Measurements from ENCODE around the gene TBXAS1.

Gene TBXAS1

DNA sequence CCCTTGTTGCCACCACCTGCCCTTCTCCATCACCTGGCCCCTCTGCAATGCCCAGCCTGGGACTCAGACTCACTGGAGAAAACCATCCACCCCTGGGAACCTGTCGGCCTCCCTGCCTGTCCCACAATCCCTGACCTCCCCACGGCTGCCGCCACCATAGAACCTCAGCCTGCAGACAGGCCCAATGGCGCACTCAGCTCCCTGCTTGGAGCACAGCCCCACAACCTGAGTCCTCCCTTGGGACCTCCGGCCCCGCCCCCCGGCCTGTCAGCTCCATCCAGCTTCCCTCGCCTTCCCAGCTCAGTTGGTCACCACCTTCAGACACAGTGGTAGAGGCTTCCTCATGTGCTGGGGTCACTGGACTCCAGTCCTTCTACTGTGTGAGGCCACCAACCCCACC, 192.5 kb downstream of the TBXAS1 start:
- H3K4me3 ChIP-seq: no peak overlapping the region
- peaks cover 39 to 59% (median 45%) of the 10 kb centered on the region in 11 experiments for H3K36me3 ChIP-seq
- no peak for TF ChIP-seq Cebpa-rat (IDR thresholded peaks at IDR 0.05)
- no peaks in the 10 kb centered on the region for H3K4me1 ChIP-seq
- H3K9ac ChIP-seq: no peak overlapping the region
- no peaks in the 10 kb centered on the region for H3K27me3 ChIP-seq
- no peak overlapping the region for H3K4me2 ChIP-seq
- no peaks in the 10 kb centered on the region for H3K9me3 ChIP-seq (replicated peaks in 1 of 11)
- H4K20me1 ChIP-seq: peaks cover 0 to 35% (median 6%) of the 10 kb centered on the region in 11 experiments; a peak in 7 of 22 replicates
- H3K27ac ChIP-seq: no peak overlapping the region

DNA sequence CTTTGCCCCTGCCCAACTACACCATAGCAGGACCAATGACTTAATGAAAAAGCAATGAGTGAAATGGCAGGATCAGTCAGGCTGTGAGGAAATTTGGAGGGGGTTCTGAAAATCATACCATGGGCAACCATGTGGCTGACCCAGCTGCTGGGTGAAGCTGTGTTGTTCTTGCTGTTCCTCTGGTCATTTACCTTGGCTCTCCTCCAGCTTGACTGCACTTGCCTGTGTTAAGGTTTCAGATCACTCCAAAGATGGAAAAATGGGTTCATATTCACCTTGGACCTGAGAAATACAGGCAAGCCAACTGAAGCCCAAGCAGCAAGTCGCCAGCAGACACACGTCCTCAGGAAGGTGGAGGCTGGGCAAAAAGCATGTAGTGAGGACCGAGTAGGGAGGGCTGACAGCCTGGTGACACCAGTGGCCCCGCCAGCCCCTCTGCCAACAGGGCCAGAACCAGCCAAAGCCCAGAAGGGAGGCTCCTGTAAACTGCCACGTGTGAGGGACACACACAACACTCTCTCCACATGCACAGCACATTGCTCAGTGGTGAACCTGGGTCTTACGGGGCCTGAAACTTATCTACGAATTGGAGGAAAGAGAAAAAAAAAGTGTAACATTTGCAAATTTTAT, 193.6 kb downstream of the TBXAS1 start:
- Histone ChIP-seq H3K9me3 (replicated peaks in 1 of 11) (no peaks in the 10 kb centered on the region), H3K27me3 (no peaks in the 10 kb centered on the region), H3K4me3 (no peak overlapping the region), H3K4me1 (no peaks in the 10 kb centered on the region), H3K27ac (no peak overlapping the region), H3K9ac (no peak overlapping the region), H3K36me3 (peaks cover 46 to 70% (median 56%) of the 10 kb centered on the region in 11 experiments), H3K4me2 (no peak overlapping the region), H4K20me1 (peaks cover 0 to 44% (median 3%) of the 10 kb centered on the region in 11 experiments; a peak in 8 of 22 replicates)
- no peak for TF ChIP-seq Cebpa-rat (IDR thresholded peaks at IDR 0.05)

DNA sequence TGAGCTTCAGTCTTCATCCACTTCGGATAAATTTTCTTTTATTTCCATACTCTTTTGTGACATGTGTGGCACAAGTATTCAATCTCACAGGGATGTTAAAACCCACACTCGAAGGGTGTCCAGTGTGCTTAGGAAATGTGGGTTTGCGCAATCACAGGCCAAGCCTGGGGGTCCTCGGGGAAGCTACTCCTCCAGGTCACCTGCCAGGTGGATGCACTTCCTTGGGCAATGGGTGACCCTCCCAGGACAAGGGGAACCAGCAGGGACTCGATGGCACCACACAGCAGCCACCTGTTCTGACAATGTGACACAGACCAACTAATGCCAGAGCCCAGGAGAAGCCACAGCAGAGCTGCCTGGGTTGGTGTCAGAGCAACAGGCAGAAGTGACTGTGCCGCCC, 194.7 kb downstream of the TBXAS1 start:
- Histone ChIP-seq H3K36me3 (peaks cover 52 to 80% (median 66%) of the 10 kb centered on the region in 11 experiments), H3K9me3 (replicated peaks in 1 of 11) (no peaks in the 10 kb centered on the region), H4K20me1 (peaks cover 0 to 53% (median 3%) of the 10 kb centered on the region in 11 experiments; a peak in 8 of 22 replicates), H3K4me2 (no peak overlapping the region), H3K4me3 (no peak overlapping the region), H3K9ac (no peak overlapping the region), H3K4me1 (no peaks in the 10 kb centered on the region), H3K27ac (no peak overlapping the region), H3K27me3 (no peaks in the 10 kb centered on the region)
- peak in 5 of 11 experiments; percentile 11 to 56 (median 34); a peak in 4 of 22 replicates for TF ChIP-seq Cebpa-rat (IDR thresholded peaks at IDR 0.05)

DNA sequence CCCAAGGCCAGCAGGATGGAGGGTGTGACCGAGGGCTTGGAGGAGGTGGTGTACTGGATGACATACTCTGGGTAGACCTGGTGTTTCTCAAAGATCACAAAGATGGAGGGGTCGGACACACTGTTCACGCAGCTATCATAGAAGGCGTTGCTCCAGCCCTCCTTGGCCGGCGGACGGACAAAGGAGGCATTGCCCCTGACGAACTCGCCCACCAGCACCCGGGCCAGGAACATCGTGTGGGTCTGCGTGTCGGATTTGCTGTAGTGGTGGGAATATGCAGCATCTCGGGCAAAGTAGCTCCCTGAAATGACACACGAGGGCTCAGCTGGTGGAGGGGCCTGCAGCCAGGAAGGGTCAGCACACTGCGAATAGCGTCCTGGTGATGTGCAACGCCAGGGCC, 195.5 kb downstream of the TBXAS1 start:
- Histone ChIP-seq H3K36me3 (peaks cover 52 to 83% (median 68%) of the 10 kb centered on the region in 11 experiments), H3K4me3 (no peak overlapping the region), H3K27ac (no peak overlapping the region)

DNA sequence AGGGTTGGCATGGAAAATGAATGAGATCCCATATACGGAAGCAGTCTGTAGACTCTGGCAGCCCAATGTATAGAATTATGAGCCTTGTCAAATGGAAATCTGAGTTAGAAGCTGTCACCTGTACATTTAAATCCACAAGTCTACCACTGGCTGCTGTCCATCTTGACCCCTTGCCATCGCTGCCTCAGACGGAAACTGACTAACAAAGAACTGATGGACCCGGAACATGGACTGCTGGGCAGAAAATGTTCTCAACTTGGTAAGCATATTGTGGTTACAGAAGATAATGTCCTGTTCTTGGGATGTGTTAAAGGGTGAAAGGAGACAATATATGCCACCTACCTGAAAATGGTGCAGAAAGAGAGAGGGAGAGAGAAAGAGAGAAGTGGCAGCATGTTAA, 196.2 kb downstream of the TBXAS1 start:
- Histone ChIP-seq H3K9ac (no peak overlapping the region), H4K20me1 (peaks cover 0 to 63% (median 5%) of the 10 kb centered on the region in 11 experiments; a peak in 9 of 22 replicates), H3K27ac (no peak overlapping the region), H3K4me2 (no peak overlapping the region), H3K4me1 (no peaks in the 10 kb centered on the region), H3K27me3 (no peaks in the 10 kb centered on the region), H3K4me3 (no peak overlapping the region), H3K9me3 (replicated peaks in 1 of 11) (no peaks in the 10 kb centered on the region), H3K36me3 (peaks cover 52 to 90% (median 72%) of the 10 kb centered on the region in 11 experiments)
- no peak for TF ChIP-seq Cebpa-rat (IDR thresholded peaks at IDR 0.05)

More for the DNA sequence above, 195.5 kb downstream of the TBXAS1 start:
- Histone ChIP-seq H3K9me3 (replicated peaks in 1 of 11) (no peaks in the 10 kb centered on the region), H3K4me1 (no peaks in the 10 kb centered on the region), H4K20me1 (peaks cover 0 to 62% (median 0%) of the 10 kb centered on the region in 11 experiments; a peak in 9 of 22 replicates), H3K9ac (no peak overlapping the region), H3K4me2 (no peak overlapping the region), H3K27me3 (no peaks in the 10 kb centered on the region)
- TF ChIP-seq Cebpa-rat (IDR thresholded peaks at IDR 0.05): no peak

DNA sequence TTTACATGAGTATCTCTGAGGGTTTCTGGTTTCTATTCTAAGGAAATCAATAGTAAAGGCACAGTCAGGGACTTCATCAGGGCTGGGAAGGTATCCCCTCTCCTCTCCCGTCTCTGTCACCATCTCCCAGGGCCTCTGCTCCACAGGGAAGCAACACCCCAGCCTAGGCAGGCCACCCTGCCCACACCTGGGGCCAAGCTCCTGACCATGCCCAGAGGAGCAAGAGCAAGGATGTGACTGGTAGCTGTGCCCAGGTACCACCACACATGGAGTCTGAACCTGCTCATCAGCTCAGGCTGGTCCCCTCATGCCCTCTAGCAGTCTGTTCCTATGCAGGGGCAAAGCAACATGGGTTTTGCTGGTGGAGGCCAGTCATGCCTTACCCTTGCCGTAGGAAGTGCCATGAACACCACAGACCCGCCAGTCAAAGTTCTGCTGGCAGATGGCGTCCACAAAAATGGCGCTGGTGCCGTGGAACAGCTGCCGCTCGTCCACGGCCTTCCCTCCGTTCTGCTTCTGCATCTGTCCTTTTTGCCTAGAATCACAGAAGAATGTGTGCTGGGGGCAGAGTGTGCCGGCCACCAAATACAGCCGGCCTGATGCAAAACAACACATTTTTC, 196.9 kb downstream of the TBXAS1 start:
- Histone ChIP-seq H4K20me1 (peaks cover 0 to 70% (median 6%) of the 10 kb centered on the region in 11 experiments; a peak in 9 of 22 replicates), H3K4me2 (no peak overlapping the region), H3K36me3 (peaks cover 55 to 95% (median 78%) of the 10 kb centered on the region in 11 experiments), H3K27ac (no peak overlapping the region), H3K4me3 (no peak overlapping the region), H3K27me3 (no peaks in the 10 kb centered on the region), H3K4me1 (no peaks in the 10 kb centered on the region), H3K9ac (no peak overlapping the region), H3K9me3 (replicated peaks in 1 of 11) (no peaks in the 10 kb centered on the region)
- no peak for TF ChIP-seq Cebpa-rat (IDR thresholded peaks at IDR 0.05)

DNA sequence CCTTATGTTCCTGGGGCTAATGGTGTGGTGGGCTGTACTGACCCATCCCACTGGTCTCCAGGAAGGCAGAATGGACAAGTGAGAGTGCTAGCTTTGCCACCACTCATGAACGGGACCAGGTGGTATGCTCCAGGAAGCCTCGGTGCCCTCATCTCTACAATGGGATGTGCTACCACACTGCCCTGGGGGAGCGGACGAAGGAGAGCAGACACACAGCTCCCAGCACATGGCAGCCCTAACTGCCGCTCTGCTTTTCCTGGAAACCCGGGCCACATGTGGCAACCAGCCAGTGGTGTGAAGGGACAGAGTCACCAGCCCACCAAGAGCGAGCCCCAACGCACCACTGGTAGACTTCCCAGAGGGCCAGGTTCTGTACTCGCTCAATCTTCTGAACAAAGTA, 197.9 kb downstream of the TBXAS1 start:
- Histone ChIP-seq H3K4me3 (no peak overlapping the region), H3K9me3 (replicated peaks in 1 of 11) (no peaks in the 10 kb centered on the region), H3K4me1 (no peaks in the 10 kb centered on the region), H3K36me3 (peaks cover 63 to 97% (median 85%) of the 10 kb centered on the region in 11 experiments), H3K27ac (no peak overlapping the region), H4K20me1 (peaks cover 0 to 76% (median 6%) of the 10 kb centered on the region in 11 experiments; a peak in 9 of 22 replicates), H3K4me2 (no peak overlapping the region), H3K27me3 (no peaks in the 10 kb centered on the region), H3K9ac (no peak overlapping the region)
- TF ChIP-seq Cebpa-rat (IDR thresholded peaks at IDR 0.05): no peak

DNA sequence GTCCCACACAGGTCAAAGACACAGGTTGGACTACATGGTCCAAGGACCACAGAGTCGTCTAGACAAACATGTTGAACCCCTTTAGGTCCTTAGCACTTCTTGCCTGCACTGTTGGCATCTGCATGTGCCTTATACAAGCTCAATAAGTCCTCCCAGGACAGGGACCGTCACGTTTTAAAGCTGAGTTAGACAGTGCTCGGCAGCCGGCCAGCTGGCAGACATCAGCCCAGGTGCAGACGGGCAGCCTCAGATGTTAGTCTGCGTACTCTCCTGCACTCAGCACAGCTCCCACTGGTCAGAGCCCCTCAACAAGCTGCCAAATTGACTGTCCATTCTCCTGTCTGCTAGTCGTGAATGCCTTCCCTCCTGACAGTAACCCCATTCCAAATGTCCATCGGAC, 198.8 kb downstream of the TBXAS1 start:
- H4K20me1 ChIP-seq: peaks cover 0 to 85% (median 6%) of the 10 kb centered on the region in 11 experiments; a peak in 8 of 22 replicates
- H3K27ac ChIP-seq: no peak overlapping the region
- H3K9me3 ChIP-seq (replicated peaks in 1 of 11): no peaks in the 10 kb centered on the region
- peaks cover 0 to 8% (median 0%) of the 10 kb centered on the region in 10 experiments; a peak in 8 of 20 replicates for H3K4me1 ChIP-seq
- H3K4me2 ChIP-seq: no peak overlapping the region
- H3K36me3 ChIP-seq: peaks cover 60 to 97% (median 80%) of the 10 kb centered on the region in 11 experiments
- H3K9ac ChIP-seq: no peak overlapping the region
- no peaks in the 10 kb centered on the region for H3K27me3 ChIP-seq
- no peak overlapping the region for H3K4me3 ChIP-seq
- TF ChIP-seq Cebpa-rat (IDR thresholded peaks at IDR 0.05): no peak

DNA sequence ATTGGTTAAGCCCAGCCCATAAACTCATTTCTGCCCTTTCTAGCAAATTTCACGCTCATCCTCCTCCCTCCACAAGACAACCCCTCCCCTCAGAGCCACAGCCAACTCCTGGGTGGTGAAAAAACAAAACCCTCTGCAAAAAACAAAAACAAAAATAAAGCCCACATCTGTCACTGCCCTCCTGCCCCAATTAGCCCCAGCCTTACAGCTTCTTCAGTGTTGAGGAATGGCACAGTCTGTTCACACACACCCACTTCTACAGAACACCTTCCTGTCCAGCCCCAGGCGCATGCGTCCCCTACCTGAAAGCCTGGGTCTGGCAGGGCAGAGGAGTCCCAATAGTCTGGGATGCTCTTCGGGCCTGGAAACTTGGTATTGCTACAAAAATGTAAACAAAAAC, 199.2 kb downstream of the TBXAS1 start:
- no peak overlapping the region for H3K4me3 ChIP-seq
- peaks cover 0 to 85% (median 6%) of the 10 kb centered on the region in 11 experiments; a peak in 8 of 22 replicates for H4K20me1 ChIP-seq
- peaks cover 60 to 97% (median 80%) of the 10 kb centered on the region in 11 experiments for H3K36me3 ChIP-seq
- H3K9ac ChIP-seq: no peak overlapping the region
- no peak for TF ChIP-seq Cebpa-rat (IDR thresholded peaks at IDR 0.05)
- peaks cover 0 to 12% (median 0%) of the 10 kb centered on the region in 10 experiments; a peak in 8 of 20 replicates for H3K4me1 ChIP-seq
- H3K4me2 ChIP-seq: no peak overlapping the region
- H3K27me3 ChIP-seq: no peaks in the 10 kb centered on the region
- no peaks in the 10 kb centered on the region for H3K9me3 ChIP-seq (replicated peaks in 1 of 11)
- no peak overlapping the region for H3K27ac ChIP-seq

Data from BLaER1 treated with 17β-estradiol and CSF1 and Interleukin-3, amounts not matched to agents 10 nM and 100 nM (cell line).